Thyroid gland (tissue), 4 donors: ENCODE measurements around the gene SH3TC2. TPM values are rescaled to one million over a fixed set of nuclear protein-coding genes. Genes with fewer than 3 reads are reported as not detected.
"Not testable (repeated sequence)": the region's sequence is repeated elsewhere in the genome, so short reads cannot be mapped to it uniquely, and the experiment has no call there.

Experiments used
- DNase-seq, 2 donors: peaks; one replicate each; pipeline ENCODE4 v3.0.0-alpha.2; 2019
- H3K27ac ChIP-seq, 3 donors: fragments of 200-600 bp; sonication (generic); 1 replicate in 2 of 3; 2 replicates in 1 of 3; pipeline ENCODE4 v1.5.1; 2016 to 2019; ENCODE audit warnings: mild to moderate bottlenecking in 1 of 3, moderate library complexity in 1 of 3
- H3K27me3 ChIP-seq: fragments of 200-600 bp; sonication (generic); one replicate; pipeline ENCODE4 v1.5.1; 2019
- H3K36me3 ChIP-seq, 2 donors: fragments of 200-600 bp; sonication (generic); one replicate each; pipeline ENCODE4 v1.5.1; 2016 to 2019
- H3K4me1 ChIP-seq, 2 donors: fragments of 200-600 bp; sonication (generic); one replicate each; pipeline ENCODE4 v1.5.1; 2017 to 2019
- H3K4me3 ChIP-seq, 3 donors: fragments of 200-600 bp; sonication (generic); replicated peaks in 1 of 3; 1 replicate in 2 of 3; 2 replicates in 1 of 3; pipeline ENCODE4 v1.5.1; 2016; ENCODE audit warnings: mild to moderate bottlenecking in 1 of 3
- H3K9me3 ChIP-seq: fragments of 200-600 bp; sonication (generic); one replicate; pipeline ENCODE4 v1.5.1; 2017
- POLR2A ChIP-seq, 2 donors: fragments of 450-650 bp; IDR thresholded peaks; one replicate each; pipeline ENCODE4 v1.6.1; 2017; ENCODE audit warnings: antibody characterized with exemption in 2 of 2, mild to moderate bottlenecking in 2 of 2, moderate library complexity in 1 of 2
- WGBS, 2 donors: methylation state at CpG; one replicate each; pipeline ENCODE4 v1.1.5; 2017; 5-methylcytosine and 5-hydroxymethylcytosine counted together
- intact Hi-C: fragments of 100-400 bp; cut with DNase I; formaldehyde crosslinking; loops from one replicate; pipeline ENCODE4 v1.15.1; 2023
- total RNA-seq, 4 donors: library from RNA; depleted of rRNA; stranded (reverse); fragments of >200 nt; gene quantifications; one replicate each; pipeline ENCODE4 v1.2.3, GENCODE V29; 2016
- TF ChIP-seq, protein P1 (sequence below), 6 experiments: fragments of 200-600 bp in 3 of 6; fragments of 450-650 bp in 3 of 6; sonication (generic) in 3 of 6; IDR thresholded peaks; one replicate each; pipeline ENCODE4 v1.5.1; 2016 to 2019; ENCODE audit warnings: antibody characterized with exemption in 6 of 6, mild to moderate bottlenecking in 2 of 6, inconsistent platforms in 1 of 6, moderate library complexity in 1 of 6

The SH3TC2 gene
- total RNA-seq, 4 donors from 2014 or later = 0.83 to 2.0 (median 1.5) TPM

DNA sequence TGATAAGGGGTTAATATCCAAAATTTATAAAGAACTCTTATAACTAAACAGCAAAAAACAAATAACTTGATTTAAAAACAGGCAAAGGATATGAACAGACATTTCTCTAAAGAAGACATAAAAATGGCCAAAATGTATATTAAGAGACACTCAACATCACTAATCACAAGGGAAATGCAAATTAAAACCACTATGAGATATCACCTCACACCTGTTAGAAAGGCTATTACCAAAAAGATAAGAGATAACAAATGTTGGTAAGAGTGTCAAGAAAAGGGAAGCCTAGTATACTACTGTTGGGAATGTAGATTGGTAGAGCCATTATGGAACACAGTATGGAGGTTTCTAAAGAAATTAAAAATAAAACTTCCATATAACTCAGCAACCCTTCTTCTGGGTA, 19.4 kb upstream of the SH3TC2 start:
- Histone ChIP-seq H3K36me3 (no peaks in the 10 kb centered on the region), H3K27ac (no peak overlapping the region)
- TF ChIP-seq, protein P1, sequence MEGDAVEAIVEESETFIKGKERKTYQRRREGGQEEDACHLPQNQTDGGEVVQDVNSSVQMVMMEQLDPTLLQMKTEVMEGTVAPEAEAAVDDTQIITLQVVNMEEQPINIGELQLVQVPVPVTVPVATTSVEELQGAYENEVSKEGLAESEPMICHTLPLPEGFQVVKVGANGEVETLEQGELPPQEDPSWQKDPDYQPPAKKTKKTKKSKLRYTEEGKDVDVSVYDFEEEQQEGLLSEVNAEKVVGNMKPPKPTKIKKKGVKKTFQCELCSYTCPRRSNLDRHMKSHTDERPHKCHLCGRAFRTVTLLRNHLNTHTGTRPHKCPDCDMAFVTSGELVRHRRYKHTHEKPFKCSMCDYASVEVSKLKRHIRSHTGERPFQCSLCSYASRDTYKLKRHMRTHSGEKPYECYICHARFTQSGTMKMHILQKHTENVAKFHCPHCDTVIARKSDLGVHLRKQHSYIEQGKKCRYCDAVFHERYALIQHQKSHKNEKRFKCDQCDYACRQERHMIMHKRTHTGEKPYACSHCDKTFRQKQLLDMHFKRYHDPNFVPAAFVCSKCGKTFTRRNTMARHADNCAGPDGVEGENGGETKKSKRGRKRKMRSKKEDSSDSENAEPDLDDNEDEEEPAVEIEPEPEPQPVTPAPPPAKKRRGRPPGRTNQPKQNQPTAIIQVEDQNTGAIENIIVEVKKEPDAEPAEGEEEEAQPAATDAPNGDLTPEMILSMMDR (IDR thresholded peaks at IDR 0.05) = no peak
- TF ChIP-seq POLR2A (IDR thresholded peaks at IDR 0.05) = no peak

DNA sequence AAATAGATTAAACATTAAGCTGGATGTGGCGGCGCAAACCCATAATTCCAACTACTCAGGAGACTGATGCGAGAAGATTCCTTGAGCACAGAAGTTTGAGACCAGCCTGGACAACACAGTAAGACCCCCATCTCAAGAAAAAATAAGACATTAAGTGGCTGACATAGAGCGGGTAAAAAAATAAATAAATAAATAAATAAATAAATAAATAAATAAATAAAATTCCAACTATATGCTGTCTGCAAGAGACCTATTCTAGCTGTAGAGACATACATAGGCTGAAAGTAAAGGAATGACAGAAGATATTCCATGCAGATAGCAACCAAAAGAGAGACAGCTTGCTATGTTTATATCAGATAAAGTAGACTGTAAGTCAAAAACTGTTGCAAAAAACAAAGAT, 17.4 kb upstream of the SH3TC2 start:
- no peaks in the 10 kb centered on the region for H3K9me3 ChIP-seq
- H3K4me3 ChIP-seq = no peak overlapping the region
- no peaks in the 10 kb centered on the region for H3K36me3 ChIP-seq
- no peak for TF ChIP-seq POLR2A (IDR thresholded peaks at IDR 0.05)
- TF ChIP-seq, protein P1 (IDR thresholded peaks at IDR 0.05) = no peak
- 80 to 91% methylated on average over 4 of the region's 4 CpGs for WGBS, 2 donors
- no peaks in the 10 kb centered on the region for H3K4me1 ChIP-seq
- H3K27ac ChIP-seq = no peak overlapping the region
- no peaks in the 10 kb centered on the region for H3K27me3 ChIP-seq
- no peak for DNase-seq
- intact Hi-C loops = no loop called here

More for the DNA sequence above, 19.4 kb upstream of the SH3TC2 start:
- DNase-seq = no peak
- Histone ChIP-seq H3K27me3 (no peaks in the 10 kb centered on the region), H3K9me3 (no peaks in the 10 kb centered on the region), H3K4me1 (no peaks in the 10 kb centered on the region), H3K4me3 (no peak overlapping the region)
- intact Hi-C loops = no loop called here

DNA sequence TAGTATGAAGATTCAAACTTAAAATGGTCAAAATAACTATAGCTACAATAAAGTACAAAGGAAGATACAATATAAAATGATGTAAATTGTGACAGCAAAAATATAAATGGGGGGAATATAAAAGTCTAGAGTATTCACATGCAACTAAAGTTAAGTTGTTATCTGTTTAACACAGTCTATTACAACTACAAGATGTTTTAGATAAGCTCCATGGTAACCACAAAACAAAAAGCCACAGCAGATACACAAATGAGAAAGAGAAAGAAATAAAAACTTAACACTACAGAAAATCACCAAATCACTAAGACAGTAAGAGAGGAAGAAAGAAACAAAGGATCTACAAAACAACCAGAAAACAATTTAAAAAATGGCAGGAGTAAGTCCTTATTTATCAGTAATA, 17.0 kb upstream of the SH3TC2 start:
- no peak for DNase-seq
- TF ChIP-seq, protein P1 (IDR thresholded peaks at IDR 0.05) = no peak
- TF ChIP-seq POLR2A (IDR thresholded peaks at IDR 0.05) = no peak
- no peaks in the 10 kb centered on the region for H3K9me3 ChIP-seq
- intact Hi-C loops = no loop called here
- H3K27ac ChIP-seq = no peak overlapping the region
- H3K4me1 ChIP-seq = no peaks in the 10 kb centered on the region
- H3K4me3 ChIP-seq = no peak overlapping the region
- no peaks in the 10 kb centered on the region for H3K27me3 ChIP-seq
- no peaks in the 10 kb centered on the region for H3K36me3 ChIP-seq

DNA sequence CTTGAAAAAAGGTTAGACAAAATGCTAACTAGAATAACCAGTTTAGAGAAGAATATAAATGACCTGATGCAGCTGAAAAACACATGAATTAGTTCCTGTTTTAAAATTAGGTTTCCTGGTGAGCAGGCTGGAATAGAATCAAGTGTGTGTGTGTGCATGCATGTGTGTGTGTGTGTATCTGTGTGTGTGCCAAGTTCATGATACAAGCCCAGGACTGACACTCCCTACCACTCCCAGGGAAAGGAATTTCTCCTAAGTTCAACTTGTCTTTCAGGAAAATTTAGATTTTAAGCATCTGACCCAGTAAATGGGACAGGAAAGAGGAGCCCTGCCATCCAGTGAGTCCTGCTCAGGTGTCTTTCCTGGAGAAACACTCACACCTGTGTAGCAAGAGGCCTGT, 11.2 kb upstream of the SH3TC2 start:
- intact Hi-C loops, H3K9me3 ChIP-seq, H3K27ac ChIP-seq, H3K36me3 ChIP-seq, H3K4me3 ChIP-seq, H3K27me3 ChIP-seq: not testable (repeated sequence)
- peak in 1 of 2 donors; percentile 4 for DNase-seq
- peaks cover 4 to 11% of the 10 kb centered on the region in 2 donors for H3K4me1 ChIP-seq

DNA sequence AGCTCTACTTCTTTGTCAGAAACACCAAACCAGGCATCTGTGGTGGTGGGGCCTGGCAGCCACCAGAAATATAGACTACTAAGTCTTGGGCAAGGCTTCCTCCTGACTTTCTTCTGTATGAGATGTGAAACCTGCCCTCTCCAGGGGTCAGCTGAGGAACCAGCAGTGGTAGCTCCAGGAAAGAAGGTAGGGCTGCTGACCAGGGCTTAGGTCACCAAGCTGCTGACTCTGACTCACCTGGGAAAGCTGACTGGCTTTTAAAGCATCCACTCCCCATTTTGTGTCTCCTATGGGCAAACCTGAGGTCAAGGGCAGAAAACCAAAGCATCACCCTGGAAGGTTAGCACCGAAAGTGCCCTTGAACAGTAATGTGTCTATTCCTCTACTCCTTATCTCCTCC, 10.4 kb upstream of the SH3TC2 start:
- H3K4me1 ChIP-seq = peaks cover 4 to 11% of the 10 kb centered on the region in 2 donors
- no peaks in the 10 kb centered on the region for H3K27me3 ChIP-seq
- H3K36me3 ChIP-seq = no peaks in the 10 kb centered on the region
- WGBS, 2 donors = 94 to 100% methylated on average over 1 of the region's 1 CpG
- intact Hi-C loops = no loop called here
- no peak overlapping the region for H3K4me3 ChIP-seq
- TF ChIP-seq, protein P1 (IDR thresholded peaks at IDR 0.05) = no peak
- TF ChIP-seq POLR2A (IDR thresholded peaks at IDR 0.05) = no peak
- DNase-seq = no peak
- no peaks in the 10 kb centered on the region for H3K9me3 ChIP-seq
- no peak overlapping the region for H3K27ac ChIP-seq

DNA sequence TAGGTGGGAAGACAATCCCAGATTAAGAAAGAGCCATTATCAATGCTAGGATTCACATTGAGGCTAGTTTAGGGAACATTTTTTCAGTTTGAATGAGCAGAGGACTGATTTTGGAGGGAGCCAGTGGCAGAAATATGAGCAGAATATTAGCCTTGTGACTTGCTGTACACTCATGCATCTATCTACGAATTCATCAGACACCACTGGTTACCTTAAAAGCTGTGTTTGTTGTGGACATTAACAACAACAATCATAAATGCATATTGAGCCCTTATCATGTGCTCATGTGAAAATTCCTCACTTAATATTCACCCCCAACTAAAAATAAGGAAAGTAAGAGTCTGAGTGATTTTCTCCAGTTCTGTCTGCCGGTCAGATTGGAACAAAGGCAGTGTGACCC, 9.9 kb upstream of the SH3TC2 start:
- intact Hi-C loops = no loop called here
- Histone ChIP-seq H3K9me3 (no peaks in the 10 kb centered on the region), H3K27me3 (no peaks in the 10 kb centered on the region), H3K27ac (no peak overlapping the region), H3K4me3 (no peak overlapping the region), H3K36me3 (no peaks in the 10 kb centered on the region), H3K4me1 (peaks cover 4 to 11% of the 10 kb centered on the region in 2 donors)
- 88 to 93% methylated on average over 2 of the region's 2 CpGs for WGBS, 2 donors
- TF ChIP-seq, protein P1 (IDR thresholded peaks at IDR 0.05) = no peak
- TF ChIP-seq POLR2A (IDR thresholded peaks at IDR 0.05) = no peak
- no peak for DNase-seq
